ENCODE results near the gene TMEM141. TPM values are rescaled to one million over a fixed set of nuclear protein-coding genes. Genes with fewer than 3 reads are reported as not detected.

The TMEM141 gene
- total RNA-seq, 1 donor = 30.8 TPM

GRCh38 chr9:136814725-136815421, 23.7 kb downstream of the TMEM141 start:
- H3K4me3 ChIP-seq (ENCODE audit: low read depth, low read length) = no peak overlapping the region
- DNase-seq (ENCODE audit: low read depth) = no peak
- no peak for TF ChIP-seq CTCF (IDR thresholded peaks at IDR 0.05; ENCODE audit: insufficient read depth, low read length)

- no peak for TF ChIP-seq CTCF (IDR thresholded peaks at IDR 0.05; ENCODE audit: insufficient read depth, low read length)
- no peak for DNase-seq (ENCODE audit: low read depth)
- H3K4me3 ChIP-seq (ENCODE audit: low read depth, low read length) = no peak overlapping the region
These were observed 24.3 kb downstream of the TMEM141 start for GRCh38 chr9:136815422-136815782.

- TF ChIP-seq CTCF (IDR thresholded peaks at IDR 0.05; ENCODE audit: insufficient read depth, low read length) = no peak
- H3K4me3 ChIP-seq (ENCODE audit: low read depth, low read length) = peak overlapping the region; percentile 28
- peak; percentile 27 for DNase-seq (ENCODE audit: low read depth)
These were observed 30.1 kb downstream of the TMEM141 start for GRCh38 chr9:136820971-136821825.

GRCh38 chr9:136821826-136822544, 30.8 kb downstream of the TMEM141 start:
- H3K4me3 ChIP-seq (ENCODE audit: low read depth, low read length) = peak overlapping the region; percentile 9
- no peak for TF ChIP-seq CTCF (IDR thresholded peaks at IDR 0.05; ENCODE audit: insufficient read depth, low read length)
- no peak for DNase-seq (ENCODE audit: low read depth)

GRCh38 chr9:136823136-136824046, 32.2 kb downstream of the TMEM141 start:
- TF ChIP-seq CTCF (IDR thresholded peaks at IDR 0.05; ENCODE audit: insufficient read depth, low read length) = no peak
- no peak overlapping the region for H3K4me3 ChIP-seq (ENCODE audit: low read depth, low read length)
- DNase-seq (ENCODE audit: low read depth) = no peak
